ENCODE data around the gene KLK15.

KLK15 gene

DNA sequence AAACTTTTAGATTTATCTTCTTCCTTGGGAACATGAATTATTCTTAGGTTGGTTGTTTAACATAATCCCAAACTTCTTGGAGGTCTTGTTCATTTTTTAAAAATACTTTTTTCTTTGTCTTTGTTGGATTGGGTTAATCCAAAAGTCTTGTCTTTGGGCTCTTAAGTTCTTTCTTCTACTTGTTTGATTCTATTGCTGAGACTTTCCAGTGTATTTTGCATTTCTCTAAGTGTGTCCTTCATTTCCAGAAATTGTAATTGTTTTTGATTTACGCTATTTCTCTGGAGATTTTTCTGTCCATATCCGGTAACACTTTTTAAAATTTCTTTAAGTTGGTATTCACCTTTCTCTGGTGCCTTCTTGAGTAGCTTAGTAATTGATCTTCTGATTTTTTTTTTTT is 9.8 kb upstream of the KLK15 start:
- no peak for DNase-seq (ENCODE audit: low spot score)

DNA sequence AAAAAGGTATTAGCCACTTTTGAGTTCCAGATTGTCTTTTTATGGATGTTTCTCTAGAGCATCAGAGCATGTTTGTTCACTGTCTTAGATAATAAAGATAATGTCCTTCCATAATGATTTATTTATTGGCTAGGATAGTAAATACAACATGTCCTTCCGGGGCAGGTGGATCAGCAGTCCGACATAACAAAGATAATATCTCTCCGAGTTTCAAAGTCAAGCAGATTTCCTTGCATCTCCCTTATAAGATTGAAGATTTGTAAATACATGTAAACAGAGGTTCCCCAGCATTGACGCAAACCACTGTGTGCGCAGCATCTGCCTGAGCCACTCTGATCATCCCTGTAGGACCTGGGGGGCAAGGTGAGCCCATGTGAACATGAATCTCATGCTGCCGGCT is 8.8 kb upstream of the KLK15 start:
- DNase-seq (ENCODE audit: low spot score): no peak

GRCh38 chr19:50839712-50840655 is 6.6 kb upstream of the KLK15 start:
- no peak for DNase-seq (ENCODE audit: low spot score)

- no peak for DNase-seq (ENCODE audit: low spot score)
Measured at GRCh38 chr19:50838239-50838638, 4.9 kb upstream of the KLK15 start.

DNA sequence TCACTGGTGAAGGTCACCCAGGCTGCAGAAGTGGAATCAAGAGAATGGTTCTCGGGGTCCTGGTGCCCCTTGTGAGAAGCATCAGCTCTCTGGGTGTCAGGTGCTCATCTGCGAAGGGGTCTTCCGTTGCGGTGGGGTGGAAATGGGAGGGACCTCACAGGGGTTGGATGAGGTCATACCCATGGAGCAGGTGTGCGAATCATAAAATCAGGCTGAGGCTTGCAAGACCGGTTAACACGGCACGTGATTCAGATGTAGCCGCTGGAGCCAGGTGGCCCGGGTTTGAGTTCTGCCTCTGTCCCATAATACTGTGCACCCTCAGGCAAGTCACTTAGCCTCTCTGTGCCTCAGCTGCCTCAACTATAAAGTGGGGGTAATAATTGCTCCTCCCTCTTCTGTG is 3.9 kb upstream of the KLK15 start:
- DNase-seq (ENCODE audit: low spot score): no peak

- DNase-seq (ENCODE audit: low spot score): no peak
Measured at GRCh38 chr19:50836543-50837195, 3.3 kb upstream of the KLK15 start.

GRCh38 chr19:50835785-50836542 is 2.6 kb upstream of the KLK15 start:
- no peak for DNase-seq (ENCODE audit: low spot score)

GRCh38 chr19:50835103-50835784 is 1.9 kb upstream of the KLK15 start:
- DNase-seq (ENCODE audit: low spot score): no peak

DNA sequence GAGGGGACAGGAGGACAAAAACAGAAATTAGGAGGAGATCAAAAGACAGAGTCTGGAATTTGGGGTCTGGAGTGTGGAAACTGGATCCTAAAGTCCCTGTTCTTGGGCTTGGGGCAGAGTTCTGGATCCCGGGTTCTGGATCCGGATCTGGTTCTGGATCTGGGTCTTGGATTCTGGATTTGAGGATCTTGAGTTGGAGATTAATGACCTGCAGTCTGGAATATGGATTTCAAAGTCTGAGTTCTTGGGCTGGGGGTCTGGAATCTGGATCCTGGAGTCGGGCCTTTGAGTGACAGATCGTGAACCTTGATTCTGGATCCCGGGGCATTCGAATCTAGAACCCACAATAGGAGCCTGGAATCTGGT is 411 bp upstream of the KLK15 start:
- DNase-seq (ENCODE audit: low spot score): no peak

GRCh38 chr19:50832666-50833065 is 708 bp downstream of the KLK15 start:
- no peak for DNase-seq (ENCODE audit: low spot score)

DNA sequence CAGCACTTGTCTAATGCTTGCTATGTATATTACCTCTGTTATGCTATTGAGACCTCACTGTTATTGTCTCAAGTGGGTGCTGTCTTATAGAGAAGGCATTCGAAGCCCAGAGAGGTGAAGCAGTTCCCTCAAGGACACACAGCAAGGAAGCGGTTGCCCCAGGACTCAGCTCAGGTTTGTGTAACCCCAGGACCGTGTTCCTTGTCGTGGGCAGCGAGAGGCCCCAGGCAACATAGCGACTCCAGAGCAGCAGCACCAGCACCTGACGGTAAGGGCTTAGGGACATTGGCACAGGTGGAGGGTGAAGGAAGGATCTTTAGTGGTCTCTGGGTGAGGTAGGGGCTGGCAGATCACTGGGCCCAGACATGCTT is 2.4 kb downstream of the KLK15 start:
- DNase-seq (ENCODE audit: low spot score): no peak

GRCh38 chr19:50830266-50831025 is 2.9 kb downstream of the KLK15 start:
- no peak for DNase-seq (ENCODE audit: low spot score)

DNA sequence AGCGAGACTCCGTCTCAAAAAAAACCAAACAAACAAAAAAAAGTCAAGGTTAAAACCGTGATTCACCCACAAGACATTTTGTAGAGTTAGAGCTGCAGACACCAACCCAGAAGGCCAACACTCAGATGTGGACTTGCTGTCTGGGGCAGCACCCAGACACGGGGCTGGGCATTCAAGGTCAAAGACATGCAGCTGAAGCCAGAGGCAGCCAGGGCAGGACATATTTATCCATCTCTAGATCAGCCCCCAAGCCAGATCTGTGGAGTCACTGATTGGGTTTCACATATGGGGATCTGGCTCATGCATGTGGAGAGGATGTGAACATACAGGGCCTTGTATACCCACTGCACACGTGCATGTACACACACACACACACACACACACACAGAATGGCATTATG is 3.6 kb downstream of the KLK15 start:
- DNase-seq (ENCODE audit: low spot score): no peak

DNA sequence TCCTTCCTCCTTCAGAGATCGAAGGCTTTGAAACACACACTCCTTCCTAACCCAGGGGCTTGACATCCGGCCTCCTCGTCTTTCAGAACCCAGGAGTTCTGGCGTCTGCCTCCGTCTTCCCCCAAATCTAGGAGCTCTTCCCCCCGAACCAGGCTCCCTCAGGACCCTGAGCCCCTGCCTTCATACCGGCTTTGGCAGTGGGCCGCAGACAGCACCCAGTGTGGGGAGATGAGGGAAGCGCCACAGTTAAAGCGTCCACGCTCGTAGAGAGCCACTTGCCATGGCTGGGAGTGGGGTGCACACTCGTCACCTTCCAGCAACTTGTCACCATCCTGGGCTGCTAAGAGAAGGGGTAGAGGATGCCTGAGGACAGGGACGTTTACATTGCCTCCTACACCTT is 5.9 kb downstream of the KLK15 start:
- no peak for DNase-seq (ENCODE audit: low spot score)

DNA sequence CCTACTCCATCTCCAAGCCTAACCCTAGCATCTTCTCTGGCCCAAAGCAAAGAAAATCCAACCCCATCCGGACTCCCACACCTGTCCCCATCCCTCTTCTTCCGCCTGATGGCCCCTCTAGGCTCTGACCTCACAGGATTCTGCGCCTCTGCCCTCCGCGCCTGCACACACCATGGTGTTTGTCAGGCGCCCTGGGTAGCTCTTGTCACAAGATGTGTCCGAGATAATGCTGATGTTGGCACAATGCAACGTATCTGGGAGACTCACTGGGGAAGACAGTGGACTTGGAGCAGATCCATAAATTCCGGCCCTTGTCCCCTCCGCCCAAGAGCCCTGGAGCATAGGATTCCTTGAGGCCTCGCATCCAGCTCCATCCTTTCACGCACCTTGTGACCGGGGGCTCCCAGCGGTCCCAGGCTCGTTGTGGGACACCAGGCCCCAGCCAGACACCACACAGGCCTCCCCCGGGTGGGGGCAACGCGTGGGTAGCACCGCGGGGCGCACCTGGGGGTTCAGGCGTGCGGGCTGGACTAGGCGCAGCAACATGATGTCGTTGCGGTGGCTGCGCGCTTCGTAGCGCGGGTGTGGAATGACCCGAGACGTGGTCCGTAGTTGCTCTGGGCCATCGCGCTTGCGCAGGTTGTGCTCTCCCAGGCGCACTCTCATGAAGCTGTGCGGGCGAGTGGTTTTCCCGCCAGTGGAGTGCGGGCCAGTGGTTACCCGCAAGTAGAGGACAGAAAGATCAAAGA is 6.7 kb downstream of the KLK15 start:
- no peak for DNase-seq (ENCODE audit: low spot score)

DNA sequence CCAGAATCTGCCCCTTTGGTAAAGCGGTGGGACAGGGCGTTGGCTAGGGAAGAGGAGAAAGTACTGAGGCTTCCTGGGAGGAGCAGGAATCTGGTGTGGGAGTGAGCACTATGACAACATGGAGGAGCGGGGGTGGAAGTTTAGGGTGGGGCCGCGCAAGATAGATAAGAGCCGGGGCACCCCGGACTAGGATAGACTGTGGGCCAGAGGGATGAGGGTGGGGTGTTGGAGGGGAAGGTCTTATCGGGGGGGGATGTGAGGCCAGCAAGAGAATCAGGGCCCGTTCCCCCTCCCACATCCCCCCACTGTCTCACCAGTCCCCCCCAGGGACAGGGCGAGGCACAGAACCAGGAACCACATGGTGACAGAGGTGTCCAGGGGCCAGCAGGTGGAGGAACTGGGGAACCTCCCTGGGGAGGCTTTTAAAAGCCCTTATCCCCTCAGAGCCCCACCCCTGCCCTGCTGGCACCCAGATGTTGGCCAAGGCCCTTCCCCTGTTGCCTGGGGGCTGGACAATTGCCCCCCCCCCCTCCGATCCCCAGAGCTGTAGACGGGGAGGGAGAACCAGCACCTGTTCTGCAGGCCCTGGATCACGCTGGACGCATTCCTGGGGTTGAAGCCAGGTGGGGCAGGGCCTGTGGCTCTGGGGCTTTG is 9.9 kb downstream of the KLK15 start, which contains the start of gene KLK1:
Gene KLK1, minus strand, starts transcription at position 399 of the 654 bp plus-strand sequence. Its CDS starts 39 bp downstream, at position 360.
- DNase-seq (ENCODE audit: low spot score): no peak

DNA sequence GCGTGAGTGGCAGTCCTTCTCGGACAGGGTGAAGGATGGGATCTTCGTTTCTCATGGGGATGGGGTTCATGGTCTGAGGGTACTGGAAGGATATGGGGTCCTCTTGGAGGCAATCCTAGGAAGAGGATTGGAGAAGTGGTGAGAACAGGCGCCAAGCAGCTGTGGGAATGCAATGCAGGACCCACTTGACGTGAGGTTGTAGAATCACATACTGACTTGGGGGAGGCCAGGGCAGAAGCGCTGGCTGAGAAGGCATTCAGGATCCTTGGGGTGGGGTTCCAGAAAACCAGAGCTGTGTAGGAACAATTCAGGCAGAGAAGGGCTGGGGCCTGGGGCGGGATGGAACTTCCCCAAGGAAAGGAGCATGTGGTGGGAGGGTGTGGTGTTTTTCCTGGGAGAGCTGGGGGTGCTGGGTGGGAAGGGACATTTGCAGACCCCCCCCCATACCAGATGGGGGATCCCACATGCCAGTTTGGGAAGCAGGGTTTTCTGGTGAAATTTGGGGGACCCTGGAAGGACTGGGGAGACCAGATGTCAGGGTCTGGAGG is 10.6 kb downstream of the KLK15 start:
- no peak for DNase-seq (ENCODE audit: low spot score)

GRCh38 chr19:50821622-50822021 is 11.8 kb downstream of the KLK15 start:
- DNase-seq (ENCODE audit: low spot score): no peak

- DNase-seq (ENCODE audit: low spot score): no peak
Measured at GRCh38 chr19:50821248-50821612, 12.1 kb downstream of the KLK15 start.

Measured in cerebellar cortex (tissue), 1 donor.